GM10266 (cell line): Measurements from ENCODE around the gene TEX264.
"Not testable (repeated sequence)": the region's sequence is repeated elsewhere in the genome, so short reads cannot be mapped to it uniquely, and the experiment has no call there.

Experiments used
- DNase-seq: peaks from one replicate; pipeline ENCODE4 v3.0.0; 2012; ENCODE audit errors: extremely low spot score
- CTCF ChIP-seq: IDR thresholded peaks from 2 replicates; pipeline ENCODE4 v1.5.1; 2012; ENCODE audit warnings: mild to moderate bottlenecking, low read depth; ENCODE audit not compliant: control insufficient read depth, insufficient read depth; ENCODE audit errors: missing control alignments

The TEX264 gene

GRCh38 chr3:51735039-51735438 is 64.0 kb downstream of the TEX264 start:
- DNase-seq = no peak
- no peak for TF ChIP-seq CTCF

GRCh38 chr3:51735950-51736349 is 64.9 kb downstream of the TEX264 start:
- DNase-seq = no peak
- no peak for TF ChIP-seq CTCF

- TF ChIP-seq CTCF = no peak
- DNase-seq = no peak
Observed at GRCh38 chr3:51739110-51739509, 68.1 kb downstream of the TEX264 start.

- not testable (repeated sequence) for DNase-seq
Observed at GRCh38 chr3:51742320-51742719, 71.3 kb downstream of the TEX264 start.

- DNase-seq = not testable (repeated sequence)
Observed at GRCh38 chr3:51742978-51743377, 71.9 kb downstream of the TEX264 start.

- TF ChIP-seq CTCF = no peak
Observed at GRCh38 chr3:51747840-51748239, 76.8 kb downstream of the TEX264 start.

GRCh38 chr3:51748327-51748726 is 77.3 kb downstream of the TEX264 start:
- TF ChIP-seq CTCF = no peak

More at GRCh38 chr3:51747840-51748239, 76.8 kb downstream of the TEX264 start:
- no peak for DNase-seq

GRCh38 chr3:51750878-51751277 is 79.8 kb downstream of the TEX264 start:
- TF ChIP-seq CTCF = no peak
- DNase-seq = no peak

More at GRCh38 chr3:51748327-51748726, 77.3 kb downstream of the TEX264 start:
- DNase-seq = no peak
